GM18951 (cell line): ENCODE data around the gene LIN9.

Experiments used
- POLR2A ChIP-seq: IDR thresholded peaks from 4 replicates; pipeline ENCODE4 v1.6.1; 2011; ENCODE audit warnings: mild to moderate bottlenecking; ENCODE audit not compliant: insufficient read length, insufficient read depth; ENCODE audit errors: extremely low read depth
- in situ Hi-C: fragments of 300-500 bp; cut with MboI; formaldehyde crosslinking; loops from one replicate; pipeline ENCODE4 v1.12.0; 2022; ENCODE audit warnings: low sequenced_read_pairs, mixed read lengths, inconsistent platforms; ENCODE audit not compliant: unreplicated experiment

The LIN9 gene

DNA sequence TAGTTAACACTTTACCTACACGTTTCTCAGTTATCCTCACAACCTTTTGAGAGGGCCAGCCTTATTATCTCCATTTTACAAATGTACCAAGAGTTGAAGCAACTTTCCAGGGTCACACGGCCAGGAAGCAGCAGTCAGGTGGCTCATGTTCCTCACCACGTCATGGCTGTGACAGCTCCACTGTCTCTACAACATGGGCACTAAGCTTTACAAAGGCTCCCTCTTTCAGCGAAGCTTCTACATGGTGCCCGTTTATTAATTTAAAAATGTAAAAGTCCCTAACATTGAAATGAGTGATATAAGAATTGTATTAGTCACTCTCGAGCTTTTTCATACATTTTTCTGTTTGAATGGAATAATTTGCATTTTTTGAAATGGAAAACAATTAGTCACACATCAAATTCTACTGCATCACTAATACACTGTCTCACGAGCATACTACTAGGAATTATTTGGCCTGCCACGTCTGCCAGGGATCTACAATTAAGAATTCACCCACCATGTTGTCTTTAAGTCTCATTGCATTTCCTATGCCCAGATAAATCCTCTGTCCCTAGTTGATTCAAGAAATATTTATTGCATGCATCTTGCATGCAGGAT lies 28.4 kb upstream of the LIN9 start:
- TF ChIP-seq POLR2A = no peak
- in situ Hi-C loops = no loop called here

DNA sequence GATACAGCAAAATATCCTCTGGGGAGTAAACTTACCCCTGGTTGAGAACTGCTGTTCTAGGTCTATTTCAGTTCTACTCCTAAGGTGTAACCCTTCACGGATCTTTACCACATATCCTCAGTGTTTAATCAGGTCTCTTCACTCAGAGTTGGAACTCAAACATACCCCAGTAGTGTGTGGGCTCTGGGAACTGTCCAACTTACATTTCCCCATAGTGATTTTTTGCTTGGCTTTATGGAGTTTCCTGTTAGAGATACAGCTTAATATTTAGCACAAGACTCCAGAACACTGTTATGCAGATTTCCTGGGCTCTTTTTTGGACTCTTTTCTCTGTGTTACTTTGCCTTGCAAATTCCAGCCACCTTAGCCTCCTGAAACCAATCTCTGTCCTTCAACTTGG lies 26.7 kb upstream of the LIN9 start:
- in situ Hi-C loops = no loop called here
- TF ChIP-seq POLR2A = no peak

DNA sequence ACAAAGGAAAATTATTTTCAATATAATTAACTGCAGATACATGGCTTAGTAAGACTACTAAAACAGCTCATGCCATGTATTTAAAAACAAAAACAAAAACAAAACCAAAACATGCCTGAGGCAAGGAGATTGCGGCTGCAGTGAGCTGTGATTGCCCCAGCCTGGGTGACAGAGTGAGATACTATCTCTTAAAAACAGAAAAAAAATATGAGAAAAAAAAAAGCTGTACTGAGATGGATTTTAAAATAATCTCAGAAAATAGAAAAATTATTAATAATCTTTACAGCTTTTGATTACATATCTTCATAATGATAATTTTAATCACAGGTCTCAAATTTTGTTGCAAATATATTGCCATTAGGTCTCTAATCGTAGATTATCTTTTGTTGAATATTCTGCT lies 24.0 kb upstream of the LIN9 start:
- TF ChIP-seq POLR2A = no peak
- in situ Hi-C loops = no loop called here

DNA sequence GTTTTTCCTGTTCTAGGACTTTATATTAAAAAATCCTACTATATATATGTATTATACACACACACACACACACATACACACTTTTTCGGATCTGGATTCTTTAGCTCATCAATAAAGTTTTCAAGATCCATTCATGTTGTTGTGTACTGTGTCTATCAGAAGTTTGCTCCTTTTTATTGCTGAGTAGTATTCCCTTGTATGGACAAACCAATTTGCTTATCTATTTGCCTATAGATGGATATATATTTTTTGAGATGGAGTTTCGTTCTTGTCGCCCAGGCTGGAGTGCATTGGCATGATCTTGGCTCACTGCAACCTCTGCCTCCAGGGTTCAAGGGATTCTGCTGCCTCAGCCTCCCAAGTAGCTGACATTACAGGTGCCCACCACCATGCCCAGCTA lies 20.3 kb upstream of the LIN9 start:
- in situ Hi-C loops = no loop called here
- TF ChIP-seq POLR2A = no peak

DNA sequence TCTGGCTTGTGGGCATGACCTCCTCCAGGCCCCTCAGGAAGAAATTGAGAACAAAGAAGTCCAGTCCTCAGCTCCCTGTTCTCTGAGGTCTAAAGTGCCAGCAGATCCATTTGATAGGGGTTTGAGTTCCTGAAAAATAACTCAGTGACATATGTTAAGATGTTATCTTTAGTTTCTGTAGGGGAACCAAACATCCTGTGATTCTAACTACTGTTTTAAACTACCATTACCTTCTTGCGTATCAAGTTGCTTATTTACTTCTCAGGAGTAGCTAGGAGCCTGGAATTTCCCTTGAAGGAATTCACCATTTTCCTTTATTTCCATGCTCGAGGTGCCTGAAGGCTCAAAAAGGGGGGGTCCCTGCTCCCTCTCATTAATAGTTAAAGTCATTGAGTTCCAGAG lies 18.8 kb upstream of the LIN9 start:
- no peak for TF ChIP-seq POLR2A
- in situ Hi-C loops = no loop called here

DNA sequence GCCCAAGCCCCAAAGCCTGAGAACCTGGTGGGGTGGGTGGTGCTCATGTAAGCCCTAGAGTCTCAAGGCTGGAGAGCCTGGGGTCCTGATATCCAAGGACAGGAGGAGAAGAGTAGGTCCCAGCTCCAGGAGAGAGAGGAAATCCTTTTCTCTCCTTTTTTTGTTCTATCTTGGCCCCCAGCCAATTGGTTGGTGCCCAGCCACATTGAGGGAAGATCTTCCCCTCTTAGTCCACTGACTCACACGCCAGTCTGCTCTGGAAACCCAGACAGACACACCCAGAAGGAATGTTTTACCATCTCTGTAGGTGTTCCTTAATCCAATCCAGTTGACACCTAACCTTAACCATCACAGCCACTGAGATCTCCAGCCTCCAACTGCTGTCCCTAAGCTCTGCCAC lies 16.2 kb upstream of the LIN9 start:
- in situ Hi-C loops = no loop called here
- no peak for TF ChIP-seq POLR2A

DNA sequence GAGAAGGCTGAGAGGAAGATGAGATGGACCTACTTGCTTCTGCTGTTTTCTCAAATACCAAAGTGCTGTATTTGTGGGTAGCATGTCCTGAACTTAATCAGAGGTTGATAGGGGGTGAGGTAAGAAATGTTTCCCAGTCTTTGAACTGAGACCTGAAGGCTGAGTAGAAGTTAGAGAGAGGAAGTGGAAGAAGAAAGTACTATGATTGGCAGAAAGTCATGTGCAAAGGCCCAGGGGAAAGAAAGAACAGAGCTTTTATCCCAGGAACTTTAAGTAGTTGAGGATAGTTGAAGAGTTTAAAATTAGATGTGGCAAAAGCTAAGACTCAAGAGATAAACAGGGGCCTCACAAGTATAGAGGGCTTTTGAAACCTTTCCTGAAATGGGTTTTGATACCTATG lies 15.5 kb upstream of the LIN9 start:
- no peak for TF ChIP-seq POLR2A
- in situ Hi-C loops = no loop called here

DNA sequence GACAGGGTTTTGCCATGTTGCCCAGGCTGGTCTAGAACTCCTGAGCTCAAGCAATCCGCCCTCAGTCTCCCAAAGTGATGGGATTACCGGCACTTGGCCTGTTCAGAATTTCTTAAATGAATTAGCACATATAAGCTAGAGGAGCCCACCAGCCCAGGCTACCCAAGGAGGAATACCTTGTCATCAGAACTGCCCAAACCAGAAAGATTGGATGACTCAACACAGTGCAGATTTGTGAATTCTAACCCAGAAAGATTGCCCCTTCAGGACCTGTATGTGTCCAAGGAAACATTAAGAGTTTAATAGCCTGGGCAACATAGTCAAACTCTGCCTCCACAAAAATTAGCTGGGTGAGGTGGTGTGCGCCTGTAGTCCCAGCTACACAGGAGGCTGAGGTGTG lies 14.0 kb upstream of the LIN9 start:
- in situ Hi-C loops = no loop called here

DNA sequence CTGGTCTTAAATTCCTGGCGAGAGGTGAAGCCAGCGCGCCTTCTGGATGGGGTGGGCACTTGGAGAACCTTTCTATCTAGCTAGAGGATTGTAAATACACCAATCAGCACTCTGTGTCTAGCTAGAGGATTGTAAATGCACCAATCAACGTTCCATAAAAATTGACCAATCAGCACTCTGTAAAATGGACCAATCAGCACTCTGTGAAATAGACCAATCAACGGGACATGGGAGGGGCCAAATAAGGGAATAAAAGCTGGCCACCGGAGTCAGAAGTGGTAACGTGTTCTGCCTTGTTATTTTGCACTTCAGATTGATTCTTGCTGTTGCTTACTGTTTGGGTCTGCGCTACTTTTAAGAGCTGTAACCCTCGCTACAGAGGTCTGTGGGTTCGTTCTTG lies 12.0 kb upstream of the LIN9 start:
- in situ Hi-C loops = no loop called here

More for the DNA sequence above, 14.0 kb upstream of the LIN9 start:
- no peak for TF ChIP-seq POLR2A

DNA sequence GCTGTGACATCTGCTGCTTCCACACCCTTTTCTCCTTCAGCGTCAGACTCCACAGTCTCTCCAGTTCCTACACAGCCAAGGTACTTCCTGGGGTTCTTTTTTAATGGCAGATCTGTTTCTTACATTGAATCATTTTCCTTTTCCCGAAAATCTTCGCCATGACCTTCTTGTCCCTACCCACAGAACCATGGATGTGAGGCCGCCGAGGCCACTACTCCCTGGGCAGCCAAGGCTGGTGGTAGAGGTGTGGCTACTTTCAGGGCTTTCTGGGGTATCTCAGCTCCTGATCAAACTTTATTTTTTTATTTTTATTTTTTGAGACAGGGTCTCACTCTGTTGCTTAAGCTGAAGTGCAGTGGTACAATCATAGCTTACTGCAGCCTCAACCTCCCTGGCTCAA lies 9.5 kb upstream of the LIN9 start:
- in situ Hi-C loops = no loop called here
- no peak for TF ChIP-seq POLR2A

More for the DNA sequence above, 12.0 kb upstream of the LIN9 start:
- no peak for TF ChIP-seq POLR2A

DNA sequence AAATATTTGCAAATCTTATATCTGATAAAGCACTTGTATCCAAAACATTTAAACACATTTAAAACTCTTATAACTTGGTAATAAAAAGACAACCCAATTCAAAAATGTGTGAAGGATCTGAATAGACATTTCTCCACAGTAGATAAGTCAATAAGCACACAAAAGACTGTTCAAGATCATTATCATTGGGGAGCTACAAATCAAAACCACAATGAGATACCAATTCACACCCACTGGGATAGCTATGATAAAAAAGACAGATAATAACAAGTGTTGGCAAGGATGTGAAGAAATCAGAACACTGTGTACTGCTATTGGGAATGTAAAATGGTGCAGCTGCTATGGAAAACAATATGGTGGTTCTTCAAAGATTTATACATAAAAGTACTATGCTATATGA lies 5.1 kb upstream of the LIN9 start:
- in situ Hi-C loops = no loop called here

DNA sequence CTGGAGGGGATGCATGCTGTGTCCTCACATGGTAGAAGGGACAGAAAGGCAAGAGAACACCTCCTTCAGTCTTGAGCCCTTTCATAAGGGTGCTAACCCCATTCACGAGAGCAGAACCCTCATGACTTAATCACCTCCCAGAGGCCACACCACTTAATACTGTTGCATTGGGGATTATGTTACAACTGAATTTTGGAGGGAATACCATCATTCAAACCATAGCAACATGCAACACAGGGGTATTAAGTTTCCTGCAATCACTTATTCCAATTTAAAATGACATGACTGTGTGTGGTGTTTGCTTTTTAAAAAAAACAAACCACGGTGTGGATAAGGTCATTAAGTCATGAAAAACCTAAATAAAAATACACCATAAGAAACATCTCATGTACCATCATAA lies 3.1 kb upstream of the LIN9 start:
- TF ChIP-seq POLR2A = no peak
- in situ Hi-C loops = no loop called here

More for the DNA sequence above, 5.1 kb upstream of the LIN9 start:
- no peak for TF ChIP-seq POLR2A

DNA sequence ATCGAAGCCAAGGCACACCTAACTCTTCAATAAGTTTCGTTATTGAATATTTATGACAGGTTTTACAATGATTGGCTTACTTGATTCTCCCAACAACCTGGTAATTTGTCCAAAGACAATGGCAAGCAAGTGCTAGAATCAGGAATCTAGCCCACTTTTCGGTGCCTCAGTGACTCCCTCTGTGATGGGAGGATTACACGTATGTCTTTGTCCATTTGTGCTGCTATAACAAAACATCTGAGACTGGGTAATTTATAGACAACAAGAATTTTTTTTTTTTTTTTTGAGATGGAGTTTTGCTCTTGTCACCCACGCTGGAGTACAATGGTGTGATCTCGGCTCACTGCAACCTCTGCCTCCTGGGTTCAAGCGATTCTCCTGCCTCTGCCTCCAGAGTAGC lies 2.4 kb upstream of the LIN9 start:
- in situ Hi-C loops = no loop called here
- TF ChIP-seq POLR2A = no peak

DNA sequence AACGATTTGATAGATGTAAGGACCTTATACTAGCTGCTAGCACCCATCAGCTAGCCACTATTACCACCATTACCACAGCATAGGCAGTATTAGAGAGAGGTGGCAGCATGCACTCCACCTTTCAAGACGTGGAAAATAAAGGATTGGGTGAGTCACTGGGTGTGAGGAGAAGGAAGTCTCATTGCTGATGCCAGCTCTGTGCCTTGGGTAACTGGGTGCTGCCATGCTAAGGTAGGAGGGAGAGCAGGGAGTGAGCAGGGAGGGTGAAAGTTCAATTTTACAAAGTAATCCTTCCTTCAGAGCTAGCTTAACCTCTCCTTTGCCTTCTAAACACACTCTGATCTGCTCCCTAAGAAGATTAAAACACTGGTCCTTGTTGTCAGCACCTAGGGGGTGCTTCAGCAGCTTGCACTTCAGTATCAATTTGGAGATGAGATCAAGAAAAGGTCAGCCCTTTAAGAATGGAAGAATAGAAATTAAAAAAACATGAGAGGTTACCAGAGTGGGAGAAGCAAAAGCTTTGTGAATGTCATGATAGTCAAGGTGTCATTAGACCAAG lies 1.8 kb upstream of the LIN9 start:
- in situ Hi-C loops = no loop called here
- TF ChIP-seq POLR2A = no peak

DNA sequence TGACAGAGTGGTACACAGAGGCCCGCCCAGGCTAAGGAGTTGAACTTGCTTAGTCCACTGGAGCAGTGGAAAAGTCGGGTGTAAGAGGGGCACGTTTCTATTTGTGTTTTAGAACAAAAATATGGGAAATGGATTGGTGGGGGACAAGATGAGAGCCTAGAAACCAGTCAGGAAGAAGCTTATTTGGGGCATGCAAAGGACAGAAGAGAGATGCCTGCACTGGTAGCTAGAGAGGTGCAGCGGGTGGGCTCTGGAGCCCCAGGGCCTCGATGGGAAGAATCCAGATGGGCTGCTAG lies 1.2 kb upstream of the LIN9 start:
- in situ Hi-C loops = no loop called here
- TF ChIP-seq POLR2A = no peak
